Measurements from ENCODE around the gene COPS7B. TPM values are rescaled to one million over a fixed set of nuclear protein-coding genes. Genes with fewer than 3 reads are reported as not detected.

COPS7B gene
- polyA plus RNA-seq, 2 of the 4 experiments (the other 2 are of a cell fraction): 34.3 to 54.9 TPM

DNA sequence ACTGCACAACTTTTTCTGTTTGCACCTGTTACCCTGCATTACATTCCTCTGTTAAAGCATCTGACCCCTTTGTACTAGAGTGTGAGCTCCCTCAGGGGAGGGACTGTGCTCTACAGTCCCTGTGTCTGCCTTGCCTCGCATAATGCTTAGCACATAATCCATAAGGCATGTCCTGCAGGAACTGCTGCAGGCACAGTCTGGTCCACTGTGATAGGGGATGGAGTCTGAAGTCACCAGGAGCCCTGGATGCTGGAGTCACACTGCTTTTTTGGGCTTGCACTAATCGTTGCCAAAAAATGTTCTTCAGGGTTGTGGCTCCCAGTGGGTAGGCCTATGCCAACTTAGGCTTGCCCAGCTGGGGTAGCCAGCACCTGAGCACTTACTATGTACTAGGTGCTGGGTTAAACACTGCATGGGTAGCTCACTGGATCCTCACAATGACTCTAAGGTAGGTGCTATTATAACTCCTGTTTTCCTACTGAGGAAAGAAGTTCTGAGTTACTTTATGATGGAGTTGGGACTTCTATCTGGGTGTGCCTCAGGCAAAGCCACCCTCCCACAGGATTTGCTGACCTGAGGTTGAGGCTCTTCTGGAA, 33.3 kb downstream of the COPS7B start:
- Histone ChIP-seq H3K27ac (no peak overlapping the region), H3K4me3 (no peak overlapping the region), H3K9me3 (no peaks in the 10 kb centered on the region), H3K4me1 (no peaks in the 10 kb centered on the region), H3K4me2 (no peak overlapping the region)
- CTCF ChIA-PET: interaction anchor here (1.4 to 4.6 kb wide), 2 partner anchors 19 to 33 kb away, joined by 4 to 27 read pairs; no protein-coding TSS in a partner anchor
- FAIRE-seq (no peak), DNase-seq (ENCODE audit: low read depth in 1 of 2, low spot score in 1 of 2) (no peak), ATAC-seq (peak; percentile 50 to 59; a peak in 5 of 6 replicates)
- TF ChIP-seq RFX5 (IDR thresholded peaks at IDR 0.05) (no peak), NFE2L2 (conservative IDR thresholded peaks at IDR 0.05; ENCODE audit: low read length) (no peak), EP300 (IDR thresholded peaks at IDR 0.05) (no peak), BHLHE40 (IDR thresholded peaks at IDR 0.05; ENCODE audit: low read depth, low read length) (no peak), NPAS2 (CRISPR knock-in tag; IDR thresholded peaks at IDR 0.05; ENCODE audit: borderline replicate concordance) (no peak), SMC3 (IDR thresholded peaks at IDR 0.05) (no peak), NR3C1 (IDR thresholded peaks at IDR 0.05) (no peak), JUNB (IDR thresholded peaks at IDR 0.05) (no peak)
- 86% methylated on average over 1 of the region's 2 CpGs for WGBS (ENCODE audit: missing lambda C conversion rate)
- POLR2A ChIA-PET: no interaction called here

DNA sequence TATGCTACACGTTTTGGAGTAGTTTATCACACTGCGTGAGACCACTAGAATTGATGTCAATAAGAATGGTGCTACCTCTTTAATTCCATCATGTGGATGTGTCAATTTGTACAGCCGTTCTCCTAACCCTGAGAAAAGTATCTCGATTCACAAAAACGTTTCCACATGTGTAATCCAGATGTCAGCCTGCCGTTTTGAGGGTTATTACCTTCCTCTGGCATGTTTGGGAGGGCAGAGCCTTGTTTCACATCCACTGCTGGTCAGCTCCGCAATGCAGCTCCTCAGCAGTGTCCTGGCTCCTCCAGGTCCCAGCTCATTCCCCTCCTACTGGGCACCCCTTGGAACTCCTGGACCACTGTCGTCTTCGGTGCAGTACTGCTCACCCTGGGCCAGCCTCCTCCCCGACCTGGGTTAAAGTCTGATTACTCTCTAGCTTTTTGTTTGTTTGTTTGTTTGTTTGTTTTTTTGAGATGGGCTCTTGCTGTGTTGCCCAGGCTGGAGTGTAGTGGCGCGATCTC, 34.6 kb downstream of the COPS7B start:
- no peak for TF ChIP-seq KDM1A (IDR thresholded peaks at IDR 0.05; ENCODE audit: low read depth)
- TF ChIP-seq, protein P1, sequence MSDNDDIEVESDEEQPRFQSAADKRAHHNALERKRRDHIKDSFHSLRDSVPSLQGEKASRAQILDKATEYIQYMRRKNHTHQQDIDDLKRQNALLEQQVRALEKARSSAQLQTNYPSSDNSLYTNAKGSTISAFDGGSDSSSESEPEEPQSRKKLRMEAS (IDR thresholded peaks at IDR 0.05): no peak
- WGBS (ENCODE audit: missing lambda C conversion rate): 60% methylated on average over 12 of the region's 12 CpGs
- FAIRE-seq (no peak), ATAC-seq (peak in 1 of 2 experiments; percentile 51; a peak in 1 of 6 replicates), DNase-seq (ENCODE audit: low read depth in 1 of 2, low spot score in 1 of 2) (no peak)
- CTCF ChIA-PET: interaction anchor here (0.6 to 1.4 kb wide), 3 partner anchors 31 to 785 kb away, joined by 3 to 4 read pairs (median 3); no protein-coding TSS in a partner anchor
- H3K4me3 ChIP-seq: no peak overlapping the region
- H3K4me1 ChIP-seq: no peaks in the 10 kb centered on the region
- POLR2A ChIA-PET: no interaction called here
- no peaks in the 10 kb centered on the region for H3K9me3 ChIP-seq
- no peak overlapping the region for H3K4me2 ChIP-seq
- H3K27ac ChIP-seq: no peak overlapping the region

DNA sequence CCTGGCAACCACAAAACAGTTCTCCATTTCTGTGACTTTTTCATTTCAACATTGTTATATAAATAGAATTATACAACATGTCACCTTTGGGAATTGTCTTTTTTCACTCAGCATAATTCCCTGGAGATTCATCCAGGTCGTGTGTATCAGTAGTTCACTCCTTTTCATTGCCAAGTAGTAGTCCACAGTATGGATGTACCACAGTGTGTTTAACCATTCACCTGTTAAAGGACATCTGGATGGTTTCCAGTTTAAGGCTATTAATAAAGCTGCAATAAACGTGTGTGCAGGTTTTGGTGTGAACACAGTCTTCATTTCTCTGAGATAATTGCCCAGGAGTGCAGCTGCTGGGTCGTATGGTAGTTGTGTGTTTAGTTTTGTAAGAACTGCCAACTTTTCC, 35.7 kb downstream of the COPS7B start:
- POLR2A ChIA-PET: no interaction called here

DNA sequence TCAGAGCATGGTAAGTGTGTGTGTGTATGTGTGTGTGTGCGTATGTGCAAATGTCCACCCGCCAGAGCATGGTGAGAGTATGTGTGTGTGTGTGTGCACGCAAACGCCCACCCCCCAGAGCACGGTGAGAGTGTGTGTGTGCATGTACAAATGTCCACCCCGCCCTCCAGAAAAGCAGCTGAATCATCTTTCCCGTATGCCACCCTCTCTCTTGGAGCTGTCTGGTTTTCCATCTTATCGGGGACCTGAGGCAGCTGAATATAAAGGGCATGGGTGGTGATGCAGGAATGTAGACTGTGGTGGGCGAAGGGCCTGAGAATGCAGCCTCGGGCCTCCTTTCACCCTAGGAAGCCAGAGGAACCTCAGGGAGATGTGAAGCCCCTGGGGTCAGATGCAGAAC, 66.9 kb downstream of the COPS7B start:
- no peak overlapping the region for H3K27ac ChIP-seq
- ChIA-PET POLR2A (no interaction called here), CTCF (interaction anchor here (1.2 to 7.8 kb wide), 10 partner anchors 11 to 669 kb away, joined by 3 to 71 read pairs (median 5); partner anchors contain the start of gene COPS7B)
- FAIRE-seq (no peak), ATAC-seq (no peak; a peak in 1 of 6 replicates), DNase-seq (ENCODE audit: low read depth in 1 of 2, low spot score in 1 of 2) (no peak)
- no peaks in the 10 kb centered on the region for H3K9me3 ChIP-seq
- H3K4me3 ChIP-seq: no peak overlapping the region
- 69% methylated on average over 10 of the region's 10 CpGs for WGBS (ENCODE audit: missing lambda C conversion rate)
- no peak overlapping the region for H3K4me2 ChIP-seq
- no peaks in the 10 kb centered on the region for H3K4me1 ChIP-seq
- TF ChIP-seq CBX2 (IDR thresholded peaks at IDR 0.05; ENCODE audit: borderline replicate concordance, low read depth) (no peak), GATA3 (IDR thresholded peaks at IDR 0.05; ENCODE audit: borderline replicate concordance) (no peak), RFX5 (IDR thresholded peaks at IDR 0.05) (no peak), MYC (IDR thresholded peaks at IDR 0.05; ENCODE audit: borderline replicate concordance, low read length) (no peak), FOSB (CRISPR knock-in tag; IDR thresholded peaks at IDR 0.05) (no peak), POLR2A (IDR thresholded peaks at IDR 0.05; ENCODE audit: low read length) (no peak), SMC3 (IDR thresholded peaks at IDR 0.05) (no peak), SREBF2 (IDR thresholded peaks at IDR 0.05) (no peak), CHD4 (IDR thresholded peaks at IDR 0.05; ENCODE audit: borderline replicate concordance) (no peak), KDM5A (IDR thresholded peaks at IDR 0.05) (no peak), HOXB13 (CRISPR knock-in tag; IDR thresholded peaks at IDR 0.05; ENCODE audit: low read depth) (no peak)
- TF ChIP-seq, protein P2, sequence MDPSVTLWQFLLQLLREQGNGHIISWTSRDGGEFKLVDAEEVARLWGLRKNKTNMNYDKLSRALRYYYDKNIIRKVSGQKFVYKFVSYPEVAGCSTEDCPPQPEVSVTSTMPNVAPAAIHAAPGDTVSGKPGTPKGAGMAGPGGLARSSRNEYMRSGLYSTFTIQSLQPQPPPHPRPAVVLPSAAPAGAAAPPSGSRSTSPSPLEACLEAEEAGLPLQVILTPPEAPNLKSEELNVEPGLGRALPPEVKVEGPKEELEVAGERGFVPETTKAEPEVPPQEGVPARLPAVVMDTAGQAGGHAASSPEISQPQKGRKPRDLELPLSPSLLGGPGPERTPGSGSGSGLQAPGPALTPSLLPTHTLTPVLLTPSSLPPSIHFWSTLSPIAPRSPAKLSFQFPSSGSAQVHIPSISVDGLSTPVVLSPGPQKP (IDR thresholded peaks at IDR 0.05; ENCODE audit: low read depth, low read length): no peak
- TF ChIP-seq, protein P3, sequence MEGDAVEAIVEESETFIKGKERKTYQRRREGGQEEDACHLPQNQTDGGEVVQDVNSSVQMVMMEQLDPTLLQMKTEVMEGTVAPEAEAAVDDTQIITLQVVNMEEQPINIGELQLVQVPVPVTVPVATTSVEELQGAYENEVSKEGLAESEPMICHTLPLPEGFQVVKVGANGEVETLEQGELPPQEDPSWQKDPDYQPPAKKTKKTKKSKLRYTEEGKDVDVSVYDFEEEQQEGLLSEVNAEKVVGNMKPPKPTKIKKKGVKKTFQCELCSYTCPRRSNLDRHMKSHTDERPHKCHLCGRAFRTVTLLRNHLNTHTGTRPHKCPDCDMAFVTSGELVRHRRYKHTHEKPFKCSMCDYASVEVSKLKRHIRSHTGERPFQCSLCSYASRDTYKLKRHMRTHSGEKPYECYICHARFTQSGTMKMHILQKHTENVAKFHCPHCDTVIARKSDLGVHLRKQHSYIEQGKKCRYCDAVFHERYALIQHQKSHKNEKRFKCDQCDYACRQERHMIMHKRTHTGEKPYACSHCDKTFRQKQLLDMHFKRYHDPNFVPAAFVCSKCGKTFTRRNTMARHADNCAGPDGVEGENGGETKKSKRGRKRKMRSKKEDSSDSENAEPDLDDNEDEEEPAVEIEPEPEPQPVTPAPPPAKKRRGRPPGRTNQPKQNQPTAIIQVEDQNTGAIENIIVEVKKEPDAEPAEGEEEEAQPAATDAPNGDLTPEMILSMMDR (IDR thresholded peaks at IDR 0.05): no peak
- TF ChIP-seq, protein P4, sequence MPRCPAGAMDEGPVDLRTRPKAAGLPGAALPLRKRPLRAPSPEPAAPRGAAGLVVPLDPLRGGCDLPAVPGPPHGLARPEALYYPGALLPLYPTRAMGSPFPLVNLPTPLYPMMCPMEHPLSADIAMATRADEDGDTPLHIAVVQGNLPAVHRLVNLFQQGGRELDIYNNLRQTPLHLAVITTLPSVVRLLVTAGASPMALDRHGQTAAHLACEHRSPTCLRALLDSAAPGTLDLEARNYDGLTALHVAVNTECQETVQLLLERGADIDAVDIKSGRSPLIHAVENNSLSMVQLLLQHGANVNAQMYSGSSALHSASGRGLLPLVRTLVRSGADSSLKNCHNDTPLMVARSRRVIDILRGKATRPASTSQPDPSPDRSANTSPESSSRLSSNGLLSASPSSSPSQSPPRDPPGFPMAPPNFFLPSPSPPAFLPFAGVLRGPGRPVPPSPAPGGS (IDR thresholded peaks at IDR 0.05): no peak
- TF ChIP-seq, protein P5, sequence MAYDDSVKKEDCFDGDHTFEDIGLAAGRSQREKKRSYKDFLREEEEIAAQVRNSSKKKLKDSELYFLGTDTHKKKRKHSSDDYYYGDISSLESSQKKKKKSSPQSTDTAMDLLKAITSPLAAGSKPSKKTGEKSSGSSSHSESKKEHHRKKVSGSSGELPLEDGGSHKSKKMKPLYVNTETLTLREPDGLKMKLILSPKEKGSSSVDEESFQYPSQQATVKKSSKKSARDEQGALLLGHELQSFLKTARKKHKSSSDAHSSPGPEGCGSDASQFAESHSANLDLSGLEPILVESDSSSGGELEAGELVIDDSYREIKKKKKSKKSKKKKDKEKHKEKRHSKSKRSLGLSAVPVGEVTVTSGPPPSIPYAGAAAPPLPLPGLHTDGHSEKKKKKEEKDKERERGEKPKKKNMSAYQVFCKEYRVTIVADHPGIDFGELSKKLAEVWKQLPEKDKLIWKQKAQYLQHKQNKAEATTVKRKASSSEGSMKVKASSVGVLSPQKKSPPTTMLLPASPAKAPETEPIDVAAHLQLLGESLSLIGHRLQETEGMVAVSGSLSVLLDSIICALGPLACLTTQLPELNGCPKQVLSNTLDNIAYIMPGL (CRISPR knock-in tag; IDR thresholded peaks at IDR 0.05; ENCODE audit: borderline replicate concordance): no peak

More for the DNA sequence above, 35.7 kb downstream of the COPS7B start:
- DNase-seq (ENCODE audit: low read depth in 1 of 2, low spot score in 1 of 2): no peak
- Histone ChIP-seq H3K27ac (no peak overlapping the region), H3K9me3 (no peaks in the 10 kb centered on the region), H3K4me1 (no peaks in the 10 kb centered on the region), H3K4me3 (no peak overlapping the region), H3K4me2 (no peak overlapping the region)
- peak; percentile 39; the same call in 1 of the 2 replicates for TF ChIP-seq KDM1A (IDR thresholded peaks at IDR 0.05; ENCODE audit: low read depth)
- no peak for TF ChIP-seq TFCP2L1 (CRISPR knock-in tag; IDR thresholded peaks at IDR 0.05)
- FAIRE-seq: no peak
- CTCF ChIA-PET: interaction anchor here (1.3 kb wide), 1 partner anchor 20 kb away, joined by 4 read pairs; no protein-coding TSS in a partner anchor
- 15% methylated on average over 3 of the region's 3 CpGs for WGBS (ENCODE audit: missing lambda C conversion rate)
- ATAC-seq: no peak

Data from A549 (cell line).